DMS153 (cell line): ENCODE results near the gene KAT8.
"Not testable (repeated sequence)": the region's sequence is repeated elsewhere in the genome, so short reads cannot be mapped to it uniquely, and the experiment has no call there.

Experiments used
- DNase-seq: peaks from one replicate; lab custom pipeline; 2025; lab: John Stamatoyannopoulos, UW

Gene KAT8

GRCh38 chr16:31148896-31149295 lies 31.4 kb downstream of the KAT8 start:
- DNase-seq = no peak

DNA sequence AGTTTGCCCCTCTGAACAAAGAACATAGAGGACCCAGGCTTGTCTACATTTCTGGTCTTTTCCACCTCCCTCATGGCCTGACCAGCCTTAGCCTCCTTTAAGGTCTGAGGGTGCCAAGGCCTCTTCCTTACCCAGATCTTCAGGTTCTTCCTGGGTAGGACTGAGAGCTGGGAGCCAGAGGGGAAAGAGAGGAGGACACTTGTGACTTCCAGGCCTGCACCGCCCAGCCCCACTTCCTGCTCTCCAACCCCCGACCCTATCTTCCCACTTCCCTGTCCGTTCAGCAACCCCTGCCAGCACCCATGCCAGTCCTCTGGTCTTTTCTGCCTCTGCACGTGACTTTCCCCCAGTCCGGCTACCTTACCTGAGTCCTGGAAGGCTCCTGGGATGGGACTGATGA lies 31.9 kb downstream of the KAT8 start:
- DNase-seq = no peak

GRCh38 chr16:31149894-31150890 lies 32.7 kb downstream of the KAT8 start, which contains the start of gene PRSS36:
Gene PRSS36 (minus strand): TSS chr16:31150066. CDS start chr16:31150035, 31 bp downstream.
- DNase-seq = no peak

DNA sequence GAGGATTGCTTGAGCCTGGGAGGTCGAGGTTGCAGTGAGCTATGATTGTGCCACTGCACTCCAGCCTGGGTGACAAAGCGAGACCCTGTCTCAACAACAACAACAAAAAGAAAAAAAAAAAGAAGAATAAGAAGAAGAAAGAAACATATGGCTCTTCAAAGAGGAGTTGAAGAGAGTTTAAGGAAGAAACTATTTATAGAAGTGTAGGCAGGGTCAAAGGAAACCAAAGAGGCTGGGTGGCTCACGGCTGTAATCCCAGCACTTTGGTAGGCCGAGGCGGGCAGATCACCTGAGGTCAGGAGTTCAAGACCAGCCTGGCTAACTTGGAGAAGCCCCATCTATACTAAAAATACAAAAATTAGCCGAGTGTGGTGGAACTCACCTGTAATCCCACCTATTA lies 33.5 kb downstream of the KAT8 start:
- DNase-seq = not testable (repeated sequence)

- DNase-seq = no peak
These were observed 39.7 kb downstream of the KAT8 start for GRCh38 chr16:31157136-31157535.

DNA sequence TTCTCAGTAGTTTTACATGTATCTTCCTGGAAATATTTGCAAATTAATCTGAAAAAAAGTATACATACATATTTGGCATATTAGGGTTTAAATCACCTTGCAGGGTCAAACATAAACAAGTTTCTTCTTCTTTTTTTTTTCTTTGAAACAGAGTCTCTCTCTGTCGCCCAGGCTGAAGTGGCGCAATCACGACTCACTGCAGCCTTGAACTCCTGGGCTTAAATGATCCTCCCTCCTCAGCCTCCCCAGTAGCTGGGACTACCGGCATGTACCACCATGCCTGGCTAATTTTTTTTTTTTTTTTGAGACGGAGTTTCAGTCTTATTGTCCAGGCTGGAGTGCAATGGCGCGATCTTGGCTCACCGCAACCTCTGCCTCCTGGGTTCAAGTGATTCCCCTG lies 49.9 kb downstream of the KAT8 start:
- no peak for DNase-seq

- DNase-seq = no peak
These were observed 51.4 kb downstream of the KAT8 start for GRCh38 chr16:31168848-31169247.

GRCh38 chr16:31170048-31170447 lies 52.6 kb downstream of the KAT8 start:
- DNase-seq = peak; percentile 51

- no peak for DNase-seq
These were observed 59.7 kb downstream of the KAT8 start for GRCh38 chr16:31177136-31177535.

DNA sequence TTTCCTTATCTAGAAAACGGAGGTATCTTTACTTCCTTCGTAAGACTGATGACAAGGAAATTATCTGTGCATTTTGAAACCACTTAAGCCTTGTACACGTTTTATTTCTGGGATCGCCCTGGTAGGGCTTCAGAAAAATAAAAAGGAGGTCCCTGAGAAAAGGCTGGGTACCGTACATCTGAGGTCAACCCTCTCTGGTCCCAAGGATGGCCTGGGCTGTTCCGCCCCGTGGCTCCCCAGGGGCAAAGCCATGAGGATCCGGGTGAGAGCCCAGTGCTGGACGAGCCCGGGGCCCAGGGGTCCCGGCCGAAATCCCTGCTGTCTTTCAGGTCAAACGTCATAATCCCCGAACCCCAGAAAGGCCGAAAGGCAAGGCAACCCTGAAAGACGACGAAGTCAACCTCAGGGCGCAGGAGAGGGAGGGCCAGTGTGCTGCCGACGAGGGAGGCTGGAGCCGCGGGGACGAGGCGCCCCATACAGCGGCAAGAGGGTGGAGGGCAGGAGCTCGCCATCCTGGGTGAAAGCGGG lies 61.8 kb downstream of the KAT8 start:
- DNase-seq = no peak

- DNase-seq = peak; percentile 58
These were observed 62.4 kb downstream of the KAT8 start, which contains the start of gene FUS for GRCh38 chr16:31179747-31180459. Gene FUS (plus strand): TSS chr16:31180139. CDS start chr16:31180215, 76 bp downstream.
